Measurements from ENCODE around the gene LHX2.

DNA sequence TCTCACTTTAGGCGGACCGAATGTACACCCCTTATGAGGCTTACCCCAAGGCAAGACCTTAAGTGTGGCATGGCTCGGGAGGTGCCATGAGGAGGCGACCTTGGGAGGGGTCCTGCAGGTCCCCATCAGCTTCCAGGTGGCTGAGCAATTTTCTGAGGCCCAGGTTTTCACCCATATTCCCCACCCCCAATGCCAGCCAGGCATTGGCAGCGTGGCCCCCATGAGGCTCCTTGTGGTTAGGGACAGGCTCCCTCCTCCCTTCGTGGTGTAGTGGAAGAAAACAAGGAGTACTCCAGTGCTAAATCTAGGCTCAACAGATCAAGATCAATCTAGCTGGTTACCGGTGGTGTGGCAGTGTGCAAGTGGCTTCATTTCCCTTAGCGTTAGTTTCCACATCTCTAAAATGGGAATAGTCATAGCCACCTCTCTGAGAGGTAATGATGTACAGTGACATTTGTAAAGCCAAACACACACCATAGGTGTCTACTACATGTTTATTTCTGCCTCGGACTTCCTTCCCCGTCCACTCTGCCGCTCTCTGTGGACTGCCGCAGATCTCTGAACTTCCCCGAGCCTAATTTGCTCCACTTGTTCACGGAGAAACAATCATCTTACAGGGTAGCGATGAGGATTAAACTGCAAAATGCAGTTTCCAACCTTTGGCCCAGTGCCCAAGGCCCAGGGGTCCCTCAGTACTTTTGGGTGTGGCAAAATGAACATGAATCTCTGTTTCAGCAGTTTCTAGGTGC, 8.4 kb downstream of the LHX2 start:
- TF ChIP-seq TAF7 (tag; IDR thresholded peaks at IDR 0.05) (no peak), TEAD1 (CRISPR knock-in tag; IDR thresholded peaks at IDR 0.05) (no peak), PHF21A (IDR thresholded peaks at IDR 0.05; ENCODE audit: borderline replicate concordance, low read depth) (no peak), NR2F6 (CRISPR knock-in tag; IDR thresholded peaks at IDR 0.05) (no peak), MAZ (CRISPR knock-in tag; conservative IDR thresholded peaks at IDR 0.05 in 1 of 2, IDR thresholded peaks at IDR 0.05 in 1 of 2) (no peak), POLR2AphosphoS5 (IDR thresholded peaks at IDR 0.05; ENCODE audit: control insufficient read depth, insufficient read depth, low read depth, low read length) (no peak), SREBF2 (CRISPR knock-in tag; IDR thresholded peaks at IDR 0.05) (no peak), TCF7L2 (IDR thresholded peaks at IDR 0.05; ENCODE audit: low read depth, low read length) (no peak), TCF7 (IDR thresholded peaks at IDR 0.05; ENCODE audit: borderline replicate concordance) (no peak), CBFB (CRISPR knock-in tag; IDR thresholded peaks at IDR 0.05) (no peak)
- TF ChIP-seq, protein P1, sequence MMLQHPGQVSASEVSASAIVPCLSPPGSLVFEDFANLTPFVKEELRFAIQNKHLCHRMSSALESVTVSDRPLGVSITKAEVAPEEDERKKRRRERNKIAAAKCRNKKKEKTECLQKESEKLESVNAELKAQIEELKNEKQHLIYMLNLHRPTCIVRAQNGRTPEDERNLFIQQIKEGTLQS (IDR thresholded peaks at IDR 0.05): no peak
- TF ChIP-seq, protein P1 (CRISPR knock-in tag; conservative IDR thresholded peaks at IDR 0.05): no peak
- TF ChIP-seq, protein P2, sequence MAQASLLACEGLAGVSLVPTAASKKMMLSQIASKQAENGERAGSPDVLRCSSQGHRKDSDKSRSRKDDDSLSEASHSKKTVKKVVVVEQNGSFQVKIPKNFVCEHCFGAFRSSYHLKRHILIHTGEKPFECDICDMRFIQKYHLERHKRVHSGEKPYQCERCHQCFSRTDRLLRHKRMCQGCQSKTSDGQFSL (CRISPR knock-in tag; IDR thresholded peaks at IDR 0.05): no peak
- TF ChIP-seq, protein P2 (tag; IDR thresholded peaks at IDR 0.05): no peak
- TF ChIP-seq, protein P3, sequence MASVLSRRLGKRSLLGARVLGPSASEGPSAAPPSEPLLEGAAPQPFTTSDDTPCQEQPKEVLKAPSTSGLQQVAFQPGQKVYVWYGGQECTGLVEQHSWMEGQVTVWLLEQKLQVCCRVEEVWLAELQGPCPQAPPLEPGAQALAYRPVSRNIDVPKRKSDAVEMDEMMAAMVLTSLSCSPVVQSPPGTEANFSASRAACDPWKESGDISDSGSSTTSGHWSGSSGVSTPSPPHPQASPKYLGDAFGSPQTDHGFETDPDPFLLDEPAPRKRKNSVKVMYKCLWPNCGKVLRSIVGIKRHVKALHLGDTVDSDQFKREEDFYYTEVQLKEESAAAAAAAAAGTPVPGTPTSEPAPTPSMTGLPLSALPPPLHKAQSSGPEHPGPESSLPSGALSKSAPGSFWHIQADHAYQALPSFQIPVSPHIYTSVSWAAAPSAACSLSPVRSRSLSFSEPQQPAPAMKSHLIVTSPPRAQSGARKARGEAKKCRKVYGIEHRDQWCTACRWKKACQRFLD (CRISPR knock-in tag; IDR thresholded peaks at IDR 0.05): no peak
- TF ChIP-seq, protein P4, sequence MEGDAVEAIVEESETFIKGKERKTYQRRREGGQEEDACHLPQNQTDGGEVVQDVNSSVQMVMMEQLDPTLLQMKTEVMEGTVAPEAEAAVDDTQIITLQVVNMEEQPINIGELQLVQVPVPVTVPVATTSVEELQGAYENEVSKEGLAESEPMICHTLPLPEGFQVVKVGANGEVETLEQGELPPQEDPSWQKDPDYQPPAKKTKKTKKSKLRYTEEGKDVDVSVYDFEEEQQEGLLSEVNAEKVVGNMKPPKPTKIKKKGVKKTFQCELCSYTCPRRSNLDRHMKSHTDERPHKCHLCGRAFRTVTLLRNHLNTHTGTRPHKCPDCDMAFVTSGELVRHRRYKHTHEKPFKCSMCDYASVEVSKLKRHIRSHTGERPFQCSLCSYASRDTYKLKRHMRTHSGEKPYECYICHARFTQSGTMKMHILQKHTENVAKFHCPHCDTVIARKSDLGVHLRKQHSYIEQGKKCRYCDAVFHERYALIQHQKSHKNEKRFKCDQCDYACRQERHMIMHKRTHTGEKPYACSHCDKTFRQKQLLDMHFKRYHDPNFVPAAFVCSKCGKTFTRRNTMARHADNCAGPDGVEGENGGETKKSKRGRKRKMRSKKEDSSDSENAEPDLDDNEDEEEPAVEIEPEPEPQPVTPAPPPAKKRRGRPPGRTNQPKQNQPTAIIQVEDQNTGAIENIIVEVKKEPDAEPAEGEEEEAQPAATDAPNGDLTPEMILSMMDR (IDR thresholded peaks at IDR 0.05 in 2 of 3, conservative IDR thresholded peaks at IDR 0.05 in 1 of 3; ENCODE audit: insufficient read depth in 2 of 3, low read depth in 1 of 3, low read length in 3 of 3): no peak
